Activated T-helper 9 cell treated with anti-CD3 and anti-CD28 coated beads, Interleukin-2, amount 50 U/mL, for 16 hours (primary cell): Measurements from ENCODE around the gene NISCH.
A peak's percentile ranks its signal among the peaks of the same experiment; 100 is the strongest.

Source experiments
- DNase-seq: peaks from one replicate; pipeline ENCODE4 v3.0.0-alpha.2; 2020; ENCODE audit warnings: low read depth

NISCH gene

DNA sequence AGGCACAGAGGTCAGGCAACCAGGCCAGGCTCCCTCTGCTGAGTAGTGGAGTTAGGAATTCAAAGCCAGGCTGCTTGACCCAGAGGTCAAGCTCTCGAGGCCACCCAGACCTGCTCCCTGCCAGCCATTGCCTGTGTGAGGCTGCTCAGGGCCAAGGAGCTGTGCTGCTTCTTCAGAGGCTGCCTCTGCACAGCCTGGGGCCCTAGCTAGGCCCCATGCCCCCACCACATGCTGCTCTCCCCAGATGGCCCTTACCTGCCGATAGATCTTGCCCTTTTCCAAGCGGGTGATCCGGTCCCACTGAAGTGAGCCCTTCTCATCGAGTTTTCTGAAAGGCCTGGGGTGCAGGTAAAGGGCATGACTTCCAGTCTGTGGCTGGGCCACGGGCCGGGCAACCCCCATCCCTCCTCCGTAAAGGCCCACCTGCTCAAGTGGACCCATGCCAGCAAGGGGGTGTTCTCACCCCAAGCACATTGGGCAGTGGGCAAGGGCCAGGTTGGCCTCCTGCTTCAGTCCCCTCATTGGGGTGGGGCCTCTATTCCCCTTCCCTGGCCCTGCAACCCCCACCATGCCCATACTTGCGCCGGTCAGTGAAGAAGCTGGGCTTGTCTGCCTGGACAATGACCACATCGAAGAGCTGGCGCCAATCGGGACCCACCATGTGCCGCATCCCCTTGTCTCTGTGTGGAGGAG, 71.8 kb downstream of the NISCH start:
- no peak for DNase-seq

DNA sequence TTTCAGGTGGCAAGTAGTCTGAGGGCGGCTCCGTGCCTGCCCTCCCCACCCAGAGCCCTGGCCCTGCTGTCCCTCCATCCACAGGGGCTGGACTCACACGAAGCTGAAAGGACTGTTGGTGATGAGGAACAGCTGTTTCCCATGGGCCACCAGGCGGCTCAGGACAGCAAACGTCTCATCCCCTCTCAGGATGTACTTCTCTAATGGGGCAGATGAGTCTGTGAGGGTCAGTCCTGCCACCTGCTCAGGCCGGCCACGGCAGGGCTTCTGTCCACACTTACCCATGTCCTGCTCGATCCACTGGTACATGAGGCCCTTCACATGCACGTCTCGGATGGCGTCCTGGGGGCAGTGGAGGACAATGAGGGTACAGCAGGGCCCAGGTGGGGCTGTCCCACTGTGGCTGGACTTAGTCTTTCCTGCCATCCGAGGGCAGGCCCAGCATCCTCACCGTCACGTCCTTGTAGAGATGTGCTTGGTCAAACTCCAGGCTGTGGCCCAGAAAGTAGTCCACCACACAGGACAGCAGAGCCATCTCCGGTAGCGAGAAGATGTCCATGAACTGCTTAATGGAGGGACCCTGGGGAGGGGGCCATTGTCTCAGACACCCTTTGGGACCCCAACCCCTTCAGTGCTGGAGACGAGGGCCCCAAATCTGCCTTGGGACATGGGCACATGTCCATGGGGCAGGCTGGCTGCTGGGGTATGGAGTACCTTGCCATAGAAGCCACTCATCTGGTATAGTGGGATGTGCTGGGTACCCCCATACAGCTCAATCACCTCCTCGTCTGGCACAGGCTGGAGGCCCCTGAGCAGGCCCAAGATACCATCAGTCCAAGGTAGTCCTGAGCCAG, 72.6 kb downstream of the NISCH start:
- DNase-seq = no peak

DNA sequence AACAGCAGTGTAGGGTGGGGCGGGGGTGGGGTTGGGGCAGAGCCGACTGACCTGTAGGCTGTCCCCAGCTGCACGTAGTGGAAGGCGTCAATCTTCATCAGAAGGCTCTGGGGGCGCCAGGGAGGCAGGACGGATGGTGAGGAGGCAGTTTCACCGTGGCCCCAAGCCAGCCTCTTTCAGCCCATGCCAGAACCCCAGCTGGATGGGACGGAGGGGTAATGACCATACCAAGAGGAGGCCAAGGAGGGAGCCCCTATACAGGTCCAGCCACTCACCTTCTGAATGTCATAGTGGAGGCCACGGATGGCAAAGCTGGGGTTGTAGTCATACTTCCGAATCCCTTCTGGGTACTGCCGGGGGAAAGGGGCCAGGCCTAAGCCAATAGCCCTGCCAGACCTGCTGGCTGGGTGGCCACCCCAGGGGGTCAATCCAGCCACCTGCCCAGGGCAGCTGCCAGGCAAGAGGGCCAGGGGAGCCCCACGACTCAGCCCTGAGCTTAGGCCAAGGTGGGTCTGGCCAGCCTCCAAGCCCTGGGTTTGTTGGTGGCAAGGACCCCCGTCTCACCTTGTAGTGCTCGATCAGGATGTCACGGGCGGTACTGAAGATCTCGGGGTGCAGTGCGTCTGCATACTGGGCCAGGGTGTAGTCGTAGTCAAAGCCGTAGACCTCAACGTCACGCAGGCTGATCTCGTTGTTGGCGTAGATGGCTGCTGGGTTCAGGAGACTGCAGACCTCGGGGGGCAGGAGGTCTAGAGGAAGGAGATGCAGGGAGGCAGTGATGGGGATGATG, 73.4 kb downstream of the NISCH start:
- DNase-seq = no peak

DNA sequence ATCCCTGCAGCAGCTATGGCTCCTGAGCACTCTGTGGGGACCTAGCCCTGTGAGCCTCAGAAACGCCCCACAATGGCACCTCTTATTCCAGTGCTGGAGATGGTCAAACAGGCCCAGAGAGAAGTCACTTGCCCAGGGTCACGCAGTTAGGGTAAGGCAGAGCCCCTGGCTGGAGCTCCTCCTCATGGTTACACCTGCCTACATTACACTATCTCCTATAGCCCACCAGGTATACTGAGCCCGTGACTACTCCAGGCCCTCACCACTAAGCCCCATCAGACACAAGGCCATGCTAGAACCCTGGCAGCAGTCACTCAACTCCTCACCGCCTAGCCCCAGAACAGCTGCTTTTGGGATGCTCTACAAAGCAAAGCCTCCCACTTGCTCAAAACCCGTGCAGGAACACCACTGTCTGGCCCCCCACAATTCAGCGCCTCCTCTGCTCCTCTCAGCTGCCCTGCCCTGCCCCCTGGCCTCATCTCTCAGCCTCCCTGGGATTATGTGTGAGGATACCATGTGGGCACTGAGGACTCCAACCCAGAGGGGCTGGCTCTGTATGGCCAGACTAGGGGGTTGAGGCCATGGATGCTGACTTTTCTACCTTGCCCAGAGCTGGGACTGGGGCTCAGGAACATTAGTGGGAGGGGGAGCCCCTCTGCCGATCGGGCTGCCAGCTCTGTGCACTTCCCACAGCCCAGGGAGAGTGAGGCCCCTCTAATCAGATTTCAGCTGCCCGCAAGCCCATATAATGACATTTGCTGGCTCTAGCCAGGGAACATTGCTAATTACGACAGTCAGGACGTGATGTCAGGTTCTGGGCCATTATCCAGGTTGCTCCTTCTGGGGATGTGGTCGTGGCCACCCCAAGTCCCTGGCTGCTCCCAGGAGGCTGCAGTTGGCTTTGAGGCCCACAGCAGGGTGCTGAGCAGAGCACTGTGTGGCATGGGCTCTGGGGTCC, 74.3 kb downstream of the NISCH start:
- DNase-seq = no peak

DNA sequence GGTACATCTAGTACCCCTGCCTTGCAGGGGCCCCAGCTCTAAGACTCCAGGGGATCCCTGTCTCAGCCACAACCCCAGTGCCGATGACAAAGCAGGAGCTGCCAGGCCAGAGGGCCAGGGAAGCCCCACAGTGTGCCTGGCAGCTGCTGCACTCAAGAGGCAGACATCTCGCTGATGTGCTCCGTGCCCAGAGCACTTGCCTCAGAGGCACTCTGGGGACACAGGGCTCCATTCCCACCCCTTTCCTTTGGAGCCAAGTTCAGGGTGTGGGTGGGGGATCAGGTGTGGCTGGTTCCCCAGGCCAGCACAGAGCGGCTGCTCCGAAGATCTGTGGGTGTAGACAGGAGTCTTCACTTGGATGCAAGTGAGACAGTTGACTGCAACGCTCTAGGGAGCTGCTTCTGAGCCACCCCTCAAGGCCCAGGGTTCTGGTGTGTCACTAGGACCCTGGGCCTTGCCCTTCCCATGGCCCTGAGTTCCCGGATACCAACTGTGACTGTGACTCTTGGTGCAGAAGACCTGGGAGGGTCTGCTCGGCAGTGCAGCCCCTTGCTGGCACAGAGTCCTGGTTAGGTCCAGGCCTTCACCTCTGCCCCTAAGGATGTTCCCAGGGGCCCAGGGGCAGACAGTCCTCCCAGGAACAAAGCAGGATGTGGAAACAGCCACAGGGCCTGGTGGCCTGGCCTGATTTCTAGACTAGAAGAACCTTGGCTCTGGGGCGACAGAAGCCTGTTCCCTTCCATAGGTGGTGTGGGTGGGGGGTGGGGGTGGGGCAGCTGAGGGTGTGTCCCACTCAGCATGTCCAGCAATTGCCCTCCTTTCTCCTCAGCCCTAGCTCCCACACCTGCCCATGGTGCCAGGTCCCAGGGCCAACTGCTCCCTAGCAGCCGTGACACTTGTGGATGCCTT, 75.8 kb downstream of the NISCH start:
- no peak for DNase-seq

DNA sequence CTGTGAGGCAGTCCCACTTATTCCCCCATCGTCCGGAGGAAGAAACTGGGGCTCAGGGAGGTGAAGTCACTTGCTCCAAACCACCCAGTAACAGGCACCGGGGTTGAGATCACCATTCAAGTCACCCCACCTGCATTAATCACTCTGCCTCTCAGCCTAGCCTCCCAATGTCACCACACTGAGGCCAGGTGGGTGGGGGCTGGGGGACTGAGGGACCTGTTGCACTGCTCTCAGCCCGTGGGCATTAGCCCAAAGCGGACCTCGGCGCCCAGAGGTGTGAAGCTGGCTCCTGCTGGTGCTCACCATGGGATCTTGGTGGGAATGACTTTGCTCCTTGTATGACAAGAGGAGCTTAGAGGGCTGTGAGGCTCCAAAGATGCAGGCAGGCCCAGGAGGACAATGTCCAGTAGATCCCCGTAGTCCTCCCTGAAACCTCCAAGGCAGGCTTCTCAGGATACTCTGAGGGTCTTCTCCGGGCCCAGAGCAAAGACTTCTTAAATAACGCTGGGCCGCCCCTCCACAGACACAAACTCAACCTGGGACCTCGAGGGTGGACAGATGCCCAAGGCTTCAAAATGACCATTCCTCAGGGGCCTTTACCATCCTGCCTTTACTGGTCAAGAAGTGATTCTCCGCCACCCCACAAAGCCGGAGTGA, 76.6 kb downstream of the NISCH start:
- no peak for DNase-seq

DNA sequence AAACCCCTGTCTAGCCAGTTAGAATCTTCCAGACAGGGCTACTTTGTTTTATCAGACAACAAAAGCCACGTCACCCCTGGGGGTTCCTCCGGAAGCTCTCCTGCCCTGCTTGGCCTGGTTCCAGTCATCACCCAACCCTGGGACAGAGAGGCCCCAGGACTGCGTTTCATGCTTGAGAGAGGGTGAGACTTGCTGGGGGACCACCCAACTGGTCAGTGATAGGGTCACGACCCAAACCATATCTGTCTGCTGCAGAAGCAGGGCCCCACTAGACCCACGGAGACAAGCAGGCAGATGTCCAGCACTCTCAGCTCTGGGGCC, 77.1 kb downstream of the NISCH start:
- DNase-seq = peak; percentile 25

DNA sequence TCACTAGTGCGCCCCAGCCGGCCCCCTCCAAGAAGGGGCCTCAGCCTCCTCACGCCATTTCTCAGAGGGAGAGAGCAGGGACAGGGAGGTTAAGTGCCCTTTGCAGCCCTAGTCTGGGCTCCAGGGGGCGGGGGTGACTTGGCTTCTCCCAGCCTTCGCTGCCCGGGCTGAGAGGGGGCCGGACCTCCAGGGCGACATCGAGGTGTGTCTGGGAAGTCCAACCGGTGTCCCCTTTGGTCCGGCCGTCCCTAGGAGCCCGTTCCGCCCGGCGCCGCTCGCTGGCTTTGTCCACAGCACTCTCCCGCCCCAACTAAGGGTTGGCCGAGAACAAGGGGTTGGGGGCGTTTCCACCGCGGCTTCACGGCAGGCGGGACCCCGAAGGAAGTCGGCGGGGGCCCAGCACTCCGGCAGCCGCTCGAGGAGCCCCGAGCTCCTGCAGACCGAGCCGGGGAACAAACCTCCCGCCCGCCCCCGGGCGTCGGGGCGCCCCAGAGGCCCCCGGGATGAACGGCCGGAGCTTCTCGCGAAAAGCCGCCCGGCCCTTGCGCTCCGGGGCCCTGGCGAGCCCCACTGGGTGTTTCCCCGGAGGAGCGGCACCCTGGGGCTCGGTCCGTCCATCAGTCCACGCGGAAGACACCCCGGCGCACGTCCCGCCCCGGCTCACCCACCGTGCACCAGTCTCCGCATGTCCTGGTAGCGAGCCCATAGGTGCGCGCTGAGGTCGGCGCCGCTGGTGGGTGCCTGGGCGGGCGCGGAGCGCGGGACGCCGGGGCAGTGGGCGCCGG, 77.6 kb downstream of the NISCH start:
- no peak for DNase-seq

DNA sequence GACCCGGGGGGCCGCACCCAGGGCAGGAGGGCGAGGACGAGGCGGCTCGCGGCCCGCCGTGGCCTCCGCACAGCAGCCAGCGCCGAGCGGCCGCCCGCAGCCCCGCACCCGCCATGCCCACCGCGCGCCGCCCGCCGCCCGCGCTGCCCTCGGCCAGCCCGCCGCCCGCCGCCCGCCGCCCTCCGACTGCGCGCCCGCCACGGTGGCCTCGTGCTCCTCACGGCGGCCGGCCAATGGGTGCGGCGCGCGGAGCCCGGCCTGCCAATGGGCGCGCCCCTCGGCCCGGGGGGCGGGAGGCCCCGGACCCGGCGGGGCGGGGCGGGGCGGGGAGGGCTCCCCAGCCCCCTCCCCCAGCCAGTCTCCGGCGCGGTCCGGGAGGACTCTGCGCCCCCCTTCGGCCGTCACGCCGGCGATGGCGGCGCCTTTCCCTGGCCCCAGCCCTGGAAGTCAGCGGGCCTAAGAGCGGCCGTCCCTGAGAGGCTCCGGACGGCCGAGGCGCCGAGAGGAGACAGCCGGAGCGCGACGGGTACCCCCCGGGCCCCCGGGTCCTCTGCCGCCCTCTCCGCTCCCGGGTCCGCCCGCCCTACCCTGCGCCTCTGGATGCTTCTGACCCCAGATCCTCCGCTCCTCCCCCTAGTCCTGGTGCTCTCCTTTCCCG, 78.3 kb downstream of the NISCH start, which contains the start of gene NT5DC2:
TSS of gene NT5DC2 (minus strand) at position 235 of the 658 bp plus-strand sequence. CDS start at position 115, 120 bp downstream.
- peak; percentile 62 for DNase-seq

DNA sequence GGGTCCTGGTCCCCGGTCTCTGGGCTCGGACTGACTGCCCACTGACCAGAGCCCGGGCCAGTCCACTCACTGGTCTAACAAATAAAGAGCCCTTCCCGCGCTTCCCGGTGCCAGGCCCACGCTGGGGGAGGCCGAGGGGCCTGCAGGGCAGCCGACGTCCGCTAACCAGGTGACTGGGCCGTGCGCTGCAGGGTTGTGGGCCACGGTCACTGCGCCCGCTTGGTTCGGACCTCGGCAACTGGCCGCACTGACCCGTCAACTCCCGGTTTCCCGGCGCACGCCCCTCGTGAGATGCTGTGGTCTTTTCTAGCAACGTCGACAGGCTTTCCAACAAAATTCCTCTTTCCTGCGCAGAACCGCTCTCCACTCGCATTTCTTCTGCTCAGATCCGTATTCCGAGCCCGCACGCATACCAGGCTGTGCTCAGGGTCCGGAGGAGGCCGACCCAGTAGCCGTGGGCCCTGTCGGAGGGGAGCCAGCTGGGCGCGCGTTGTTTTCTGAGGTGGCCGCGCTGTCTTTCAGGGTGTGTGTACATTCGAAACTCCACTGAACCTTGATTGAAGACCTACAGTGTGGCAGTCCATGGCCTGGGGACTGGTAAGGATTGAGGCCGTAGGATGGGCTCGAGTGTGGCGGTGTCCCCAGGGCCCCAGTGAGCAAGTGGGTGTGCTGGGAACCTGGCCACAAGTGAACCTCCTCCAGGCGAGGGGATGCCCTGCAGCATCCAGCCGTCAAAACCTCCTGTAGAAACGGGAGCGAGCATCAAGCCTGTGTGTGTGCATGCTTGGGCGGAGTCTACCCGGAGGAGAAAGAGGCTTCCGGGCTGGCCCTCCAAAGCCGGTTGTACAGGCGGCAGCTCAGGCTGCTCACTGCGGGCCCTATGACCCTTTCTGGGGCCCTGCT, 79.1 kb downstream of the NISCH start:
- no peak for DNase-seq

DNA sequence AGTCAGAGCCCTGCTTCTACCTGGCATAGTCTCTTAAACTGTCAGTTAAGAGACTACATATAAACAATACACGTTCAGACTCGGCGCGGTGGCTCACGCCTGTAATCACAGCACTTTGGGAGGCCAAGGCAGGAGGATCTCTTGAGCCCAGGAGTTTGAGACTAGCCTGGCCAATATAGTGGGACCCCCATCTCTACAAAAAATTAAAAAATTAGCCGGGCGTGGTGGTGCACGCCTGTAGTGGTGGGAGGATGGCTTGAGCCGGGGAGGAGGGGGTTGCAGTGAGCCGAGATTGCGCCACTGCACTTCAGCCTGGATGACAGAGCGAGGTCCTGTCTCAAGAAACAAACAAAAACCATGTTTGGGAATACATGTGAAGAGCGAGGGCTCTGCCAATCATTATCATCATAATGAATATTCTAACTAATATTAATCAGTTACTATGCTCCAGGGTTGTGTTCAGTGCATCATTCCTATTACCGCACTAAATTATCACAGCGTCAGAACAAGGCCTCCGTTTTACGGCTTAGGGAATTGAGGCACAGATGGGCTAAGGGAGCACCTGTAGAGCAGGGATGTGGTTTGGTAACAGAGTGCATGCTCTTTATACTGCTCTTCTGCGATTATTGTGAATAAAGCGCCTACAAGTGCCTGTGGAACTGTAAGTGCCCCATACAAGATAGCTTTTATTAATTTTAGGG, 80.2 kb downstream of the NISCH start:
- no peak for DNase-seq

DNA sequence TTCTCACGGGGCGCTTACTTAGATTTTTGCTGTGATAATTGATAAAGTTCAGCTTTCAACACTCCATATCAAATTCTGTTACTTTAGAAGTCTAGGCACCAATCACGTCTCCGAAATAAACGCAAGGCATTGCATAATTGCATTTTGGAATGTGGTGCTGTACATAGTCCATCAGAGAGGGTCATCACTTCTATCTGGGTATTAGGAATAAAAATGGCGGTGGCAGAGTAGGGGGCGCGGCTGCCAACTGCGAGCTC, 80.6 kb downstream of the NISCH start:
- DNase-seq = no peak

DNA sequence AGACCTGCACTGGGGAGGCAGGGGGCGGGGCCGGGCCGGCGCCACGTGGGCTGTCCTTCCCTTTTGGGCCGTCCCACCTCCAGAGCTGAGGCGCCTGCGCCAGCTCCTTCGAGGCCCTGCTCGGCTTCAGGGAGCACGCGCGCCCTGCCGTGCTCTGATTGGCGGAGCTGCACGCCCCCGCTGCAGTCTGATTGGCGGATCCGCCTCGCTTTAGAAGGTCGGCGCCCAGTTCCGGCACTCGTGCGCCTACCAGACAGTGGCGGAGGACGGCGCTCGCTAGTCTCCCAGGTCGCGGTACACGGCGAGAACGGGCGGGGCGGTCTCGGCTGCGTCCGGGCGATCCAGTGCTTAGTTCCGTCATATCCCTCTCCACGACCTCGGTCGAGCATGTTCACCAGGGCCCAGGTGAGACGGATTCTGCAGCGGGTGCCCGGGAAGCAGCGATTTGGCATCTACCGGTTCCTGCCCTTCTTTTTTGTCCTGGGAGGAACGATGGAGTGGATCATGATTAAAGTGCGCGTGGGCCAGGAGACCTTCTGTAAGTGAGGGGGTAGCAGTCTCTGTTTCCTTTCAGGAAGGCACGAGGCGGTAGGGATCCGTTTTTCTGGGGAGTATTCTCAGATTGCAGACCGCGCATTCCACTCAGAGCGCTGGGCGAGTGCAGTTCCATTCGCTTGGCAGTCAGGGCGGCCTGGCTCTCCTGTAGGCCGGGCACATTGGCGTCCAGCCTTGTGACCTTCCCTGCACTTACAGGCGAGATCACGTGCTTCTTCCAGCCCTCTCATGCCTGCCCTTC, 81.2 kb downstream of the NISCH start, which contains the start of gene UQCC5:
TSS of gene UQCC5 (plus strand) at position 237 of the 796 bp plus-strand sequence. CDS start at position 388, 151 bp downstream.
- DNase-seq = peak; percentile 97

DNA sequence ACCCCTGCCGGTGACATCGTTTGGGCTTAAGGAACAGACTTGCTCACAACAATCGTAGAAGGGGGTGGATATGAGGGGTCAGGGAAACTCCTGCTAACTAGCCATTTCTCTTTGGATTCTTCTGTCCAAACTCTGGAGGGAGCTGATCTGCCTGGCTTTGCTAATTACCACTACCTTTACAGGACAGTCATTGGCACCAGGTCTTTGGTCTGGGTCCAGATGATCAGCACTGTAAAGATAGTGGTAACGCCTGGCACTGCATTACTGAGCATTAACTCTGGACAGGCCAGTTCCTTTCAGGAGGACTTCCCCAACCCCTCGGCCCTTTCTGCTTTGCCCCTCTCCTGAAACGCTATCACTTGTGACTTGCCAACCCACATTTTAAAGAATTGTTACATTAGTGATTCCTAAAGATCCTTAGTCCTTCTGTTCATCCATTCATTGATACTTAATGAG, 81.8 kb downstream of the NISCH start:
- no peak for DNase-seq

DNA sequence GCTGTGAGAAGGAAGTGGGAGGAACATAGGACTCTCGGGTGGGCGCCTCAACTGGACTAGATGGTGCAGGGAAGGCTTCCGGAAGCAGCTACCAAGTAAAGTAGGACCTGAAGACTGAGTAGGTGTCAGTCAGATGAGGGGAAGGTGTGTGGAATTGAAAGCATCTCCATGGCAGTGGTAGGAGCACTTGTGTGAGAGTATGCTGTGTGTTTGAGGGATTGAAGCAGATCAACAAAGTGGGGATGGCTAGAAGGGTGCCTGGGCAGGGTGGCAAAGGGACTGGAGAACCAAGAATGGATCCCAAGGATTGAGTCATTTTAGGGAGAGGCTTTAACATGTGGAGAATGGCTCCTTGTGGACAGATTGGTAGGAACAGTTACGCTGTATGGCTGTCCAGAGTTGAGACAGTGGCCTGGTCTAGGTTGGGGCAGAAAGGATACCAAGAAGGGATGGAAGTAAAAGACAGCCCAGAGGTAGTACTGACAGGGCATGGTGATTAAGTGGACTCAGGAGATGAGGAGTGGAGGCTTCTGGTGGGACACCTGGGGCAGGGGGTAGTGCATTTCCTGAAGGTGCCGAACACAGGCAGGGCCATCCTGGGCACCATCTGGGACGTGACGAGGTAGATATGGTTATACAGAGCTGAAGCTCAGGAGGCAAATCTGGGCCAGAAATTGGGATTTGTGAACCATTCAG, 82.5 kb downstream of the NISCH start:
- DNase-seq = no peak
